ENCODE results near the gene HELZ.

Gene HELZ

DNA sequence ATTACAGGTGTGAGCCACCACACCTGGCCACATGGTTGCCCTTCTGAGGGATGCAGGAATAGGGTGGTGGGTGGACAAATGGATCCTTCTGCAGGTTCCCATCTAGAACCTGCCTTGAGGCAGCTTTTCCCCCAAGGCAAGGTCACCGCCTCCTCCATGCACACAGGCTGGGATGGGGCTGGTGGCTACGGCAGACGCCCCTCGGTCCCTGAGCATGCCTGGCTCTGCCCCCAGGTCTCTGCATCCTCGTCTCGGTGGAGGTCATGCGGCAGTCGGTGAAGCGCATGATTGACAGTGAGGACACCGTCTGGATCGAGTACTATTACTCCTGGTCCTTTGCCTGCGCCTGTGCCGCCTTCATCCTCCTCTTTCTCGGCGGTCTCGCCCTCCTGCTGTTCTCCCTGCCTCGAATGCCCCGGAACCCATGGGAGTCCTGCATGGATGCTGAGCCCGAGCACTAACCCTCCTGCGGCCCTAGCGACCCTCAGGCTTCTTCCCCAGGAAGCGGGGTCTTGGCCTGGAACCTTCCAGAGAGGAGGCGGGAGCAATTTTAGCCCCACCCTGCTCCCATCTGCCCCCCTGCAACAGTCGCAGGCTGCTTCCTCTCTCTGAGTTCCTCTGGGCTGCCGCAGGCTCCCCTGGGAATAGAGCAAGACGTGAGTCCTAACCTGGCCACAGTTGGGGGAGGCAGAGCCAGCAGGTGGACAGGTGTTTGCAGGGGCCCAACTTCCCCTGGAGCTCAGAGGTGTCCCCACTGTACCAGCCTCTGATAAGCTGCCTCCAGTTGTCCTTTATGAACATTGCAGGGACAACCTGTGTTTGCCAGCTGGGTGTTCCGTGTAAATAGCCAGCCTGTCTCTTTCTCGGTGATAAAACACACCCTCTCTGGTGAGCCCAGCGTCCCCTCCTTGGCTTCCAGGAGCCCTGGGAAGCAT lies 188.9 kb downstream of the HELZ start:
- no peak overlapping the region for H3K4me3 ChIP-seq (replicated peaks; ENCODE audit: low read depth, low read length)
- no peak for DNase-seq (ENCODE audit: low read depth)
- TF ChIP-seq, protein P1, sequence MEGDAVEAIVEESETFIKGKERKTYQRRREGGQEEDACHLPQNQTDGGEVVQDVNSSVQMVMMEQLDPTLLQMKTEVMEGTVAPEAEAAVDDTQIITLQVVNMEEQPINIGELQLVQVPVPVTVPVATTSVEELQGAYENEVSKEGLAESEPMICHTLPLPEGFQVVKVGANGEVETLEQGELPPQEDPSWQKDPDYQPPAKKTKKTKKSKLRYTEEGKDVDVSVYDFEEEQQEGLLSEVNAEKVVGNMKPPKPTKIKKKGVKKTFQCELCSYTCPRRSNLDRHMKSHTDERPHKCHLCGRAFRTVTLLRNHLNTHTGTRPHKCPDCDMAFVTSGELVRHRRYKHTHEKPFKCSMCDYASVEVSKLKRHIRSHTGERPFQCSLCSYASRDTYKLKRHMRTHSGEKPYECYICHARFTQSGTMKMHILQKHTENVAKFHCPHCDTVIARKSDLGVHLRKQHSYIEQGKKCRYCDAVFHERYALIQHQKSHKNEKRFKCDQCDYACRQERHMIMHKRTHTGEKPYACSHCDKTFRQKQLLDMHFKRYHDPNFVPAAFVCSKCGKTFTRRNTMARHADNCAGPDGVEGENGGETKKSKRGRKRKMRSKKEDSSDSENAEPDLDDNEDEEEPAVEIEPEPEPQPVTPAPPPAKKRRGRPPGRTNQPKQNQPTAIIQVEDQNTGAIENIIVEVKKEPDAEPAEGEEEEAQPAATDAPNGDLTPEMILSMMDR (IDR thresholded peaks at IDR 0.05; ENCODE audit: low read length, missing control alignments) = no peak

GRCh38 chr17:67055041-67055443 lies 190.0 kb downstream of the HELZ start:
- TF ChIP-seq, protein P1 (IDR thresholded peaks at IDR 0.05; ENCODE audit: low read length, missing control alignments) = no peak
- H3K4me3 ChIP-seq (replicated peaks; ENCODE audit: low read depth, low read length) = no peak overlapping the region
- DNase-seq (ENCODE audit: low read depth) = no peak

GRCh38 chr17:67054608-67055007 lies 190.4 kb downstream of the HELZ start:
- DNase-seq (ENCODE audit: low read depth) = no peak
- no peak overlapping the region for H3K4me3 ChIP-seq (replicated peaks; ENCODE audit: low read depth, low read length)
- TF ChIP-seq, protein P1 (IDR thresholded peaks at IDR 0.05; ENCODE audit: low read length, missing control alignments) = no peak

DNA sequence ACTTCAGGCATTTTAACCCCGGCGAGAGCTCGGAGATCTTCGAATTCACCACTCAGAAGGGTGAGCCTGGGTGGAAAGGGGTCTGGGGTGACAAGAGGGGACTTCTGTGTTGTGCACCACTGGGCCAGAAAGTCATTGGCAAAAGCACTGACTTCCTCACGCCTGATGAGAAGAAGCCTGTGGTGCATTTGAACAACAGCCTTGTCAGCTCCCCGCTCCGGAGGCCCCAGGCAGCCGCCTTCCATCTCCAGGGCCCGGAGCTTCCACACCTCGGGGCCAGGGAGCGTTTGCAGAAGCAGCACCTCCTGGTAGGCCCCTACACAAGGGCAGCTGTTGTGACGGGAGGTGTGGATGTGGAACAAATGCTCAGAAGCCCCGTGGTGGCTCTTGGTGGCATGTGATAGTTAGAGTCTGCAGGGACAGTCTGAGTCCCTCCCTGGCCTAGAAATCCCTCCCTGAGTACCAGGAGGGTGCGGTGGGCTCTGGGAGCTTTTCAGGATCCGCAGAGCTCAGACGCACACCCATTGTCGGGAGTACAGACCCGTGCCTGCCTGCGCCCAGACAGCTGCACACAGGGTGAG lies 190.9 kb downstream of the HELZ start:
- TF ChIP-seq, protein P1 (IDR thresholded peaks at IDR 0.05; ENCODE audit: low read length, missing control alignments) = no peak
- no peak overlapping the region for H3K4me3 ChIP-seq (replicated peaks; ENCODE audit: low read depth, low read length)
- DNase-seq (ENCODE audit: low read depth) = no peak

DNA sequence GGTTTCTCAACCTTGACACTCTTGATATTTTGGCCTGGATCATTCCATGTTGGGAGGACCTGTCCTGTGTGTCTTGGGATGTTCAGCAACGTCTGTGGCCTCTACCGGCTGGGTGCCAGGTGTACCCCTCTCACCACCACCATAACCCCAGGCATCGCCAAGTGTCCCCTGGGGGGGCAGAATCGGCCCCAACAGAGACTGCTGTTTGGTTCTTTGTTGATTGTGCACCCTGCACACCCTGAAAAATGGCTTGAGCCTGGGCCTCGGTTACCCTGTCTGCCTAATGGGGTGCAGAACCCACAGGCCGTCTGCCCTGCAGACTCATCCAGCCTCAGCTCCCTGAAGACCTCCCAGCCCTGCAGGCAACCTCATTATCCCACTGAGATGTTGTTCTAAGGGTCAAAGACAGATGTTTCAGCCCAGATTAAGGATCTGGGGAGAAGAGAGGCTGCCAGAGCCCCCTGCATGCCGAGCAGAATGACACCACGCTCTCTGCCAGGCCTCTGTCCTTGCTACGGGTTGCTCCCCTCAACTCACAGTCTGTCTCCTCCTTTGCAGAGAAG lies 191.5 kb downstream of the HELZ start:
- H3K4me3 ChIP-seq (replicated peaks; ENCODE audit: low read depth, low read length) = no peak overlapping the region
- TF ChIP-seq, protein P1 (IDR thresholded peaks at IDR 0.05; ENCODE audit: low read length, missing control alignments) = no peak
- no peak for DNase-seq (ENCODE audit: low read depth)

GRCh38 chr17:67052720-67053437 lies 192.1 kb downstream of the HELZ start:
- TF ChIP-seq, protein P1 (IDR thresholded peaks at IDR 0.05; ENCODE audit: low read length, missing control alignments) = no peak
- no peak overlapping the region for H3K4me3 ChIP-seq (replicated peaks; ENCODE audit: low read depth, low read length)
- DNase-seq (ENCODE audit: low read depth) = no peak

Measured in fibroblast of pulmonary artery (primary cell).